Measurements from ENCODE around the gene DES. TPM values are rescaled to one million over a fixed set of nuclear protein-coding genes. Genes with fewer than 3 reads are reported as not detected.

The DES gene
- total RNA-seq, 2 experiments from 2014 or later, result not detected

- DNase-seq (no peak), ATAC-seq (ENCODE audit: low read depth) (no peak)
- peaks cover 2% of the 10 kb centered on the region for H3K4me1 Mint-ChIP-seq
- H3K36me3 Mint-ChIP-seq, result no peaks in the 10 kb centered on the region
- POLR2A ChIA-PET, result interaction anchor here (0.7 kb wide), 1 partner anchor 53 kb away, joined by 3 read pairs; no protein-coding TSS in a partner anchor
- no peaks in the 10 kb centered on the region for H3K27me3 Mint-ChIP-seq
- no peak overlapping the region for H3K4me3 Mint-ChIP-seq
- H3K27ac Mint-ChIP-seq, result no peak overlapping the region
- no peaks in the 10 kb centered on the region for H3K9me3 Mint-ChIP-seq
These were observed 56.3 kb downstream of the DES start for GRCh38 chr2:219474285-219475060.

- peaks cover 2% of the 10 kb centered on the region for H3K4me1 Mint-ChIP-seq
- no peaks in the 10 kb centered on the region for H3K36me3 Mint-ChIP-seq
- no peak for ATAC-seq (ENCODE audit: low read depth)
- no peaks in the 10 kb centered on the region for H3K9me3 Mint-ChIP-seq
- H3K27me3 Mint-ChIP-seq, result no peaks in the 10 kb centered on the region
- no peak overlapping the region for H3K4me3 Mint-ChIP-seq
- POLR2A ChIA-PET, result interaction anchor here (0.7 kb wide), 1 partner anchor 52 kb away, joined by 3 read pairs; no protein-coding TSS in a partner anchor
- no peak for DNase-seq
- no peak overlapping the region for H3K27ac Mint-ChIP-seq
These were observed 57.1 kb downstream of the DES start for GRCh38 chr2:219475278-219475677.

DNA sequence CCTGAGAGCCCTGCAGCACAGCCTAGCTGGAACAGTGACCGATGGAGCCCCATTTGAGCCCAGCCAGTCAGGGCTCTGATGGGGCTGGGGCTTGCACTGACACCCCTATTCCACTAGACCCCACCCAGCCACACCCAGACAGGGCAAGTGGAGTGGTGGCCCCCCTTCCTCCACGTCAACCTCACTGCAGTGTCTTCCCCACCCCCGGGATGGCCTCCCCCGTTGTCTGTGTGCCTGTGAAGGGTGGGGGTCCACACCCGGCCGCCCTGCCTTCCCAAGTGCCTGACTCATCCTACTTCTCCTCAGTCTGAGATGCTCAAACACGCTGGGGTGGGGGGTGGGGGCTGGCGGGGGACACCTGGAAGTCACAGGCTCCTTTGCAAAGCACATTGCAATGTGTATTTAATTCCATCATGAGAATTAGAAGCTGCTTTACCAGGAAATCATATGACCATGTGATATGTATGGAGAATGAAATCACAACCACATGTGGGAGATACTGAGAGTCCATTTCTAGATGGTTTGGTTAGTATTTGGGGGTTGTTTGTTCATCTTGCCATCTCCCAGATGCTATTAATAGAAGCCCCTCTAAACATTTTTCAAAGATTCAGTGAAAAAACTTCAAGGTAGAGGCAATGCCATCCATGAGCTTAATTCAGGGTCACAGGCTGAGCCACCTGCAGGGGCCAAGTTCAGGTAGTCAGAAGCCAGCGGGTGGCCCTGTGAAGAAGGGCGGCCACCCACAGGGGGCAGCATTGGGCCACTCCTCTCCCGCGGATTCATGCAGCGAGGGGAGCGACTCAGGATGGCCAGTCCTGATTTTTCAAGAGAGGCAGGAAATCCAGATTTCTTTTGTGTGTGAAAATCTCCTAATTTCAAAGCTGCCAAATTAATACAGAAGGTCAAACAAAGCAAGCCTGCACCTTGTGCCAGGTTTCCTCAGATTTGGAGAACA is 57.8 kb downstream of the DES start:
- H3K9me3 Mint-ChIP-seq, result no peaks in the 10 kb centered on the region
- no peaks in the 10 kb centered on the region for H3K36me3 Mint-ChIP-seq
- POLR2A ChIA-PET, result no interaction called here
- no peaks in the 10 kb centered on the region for H3K27me3 Mint-ChIP-seq
- peaks cover 2% of the 10 kb centered on the region for H3K4me1 Mint-ChIP-seq
- ATAC-seq (ENCODE audit: low read depth), result peak; percentile 67
- DNase-seq, result peak; percentile 77
- no peak overlapping the region for H3K4me3 Mint-ChIP-seq
- H3K27ac Mint-ChIP-seq, result no peak overlapping the region

Other genes with a start within 250 kb of the DES start
- 1 to 10 TPM; 4.4 to 4.7 TPM for gene SLC23A3, start 248.3 kb upstream of the DES start, total RNA-seq
- gene CNPPD1, start 241.5 kb upstream of the DES start, total RNA-seq, result 10 to 100 TPM; 77.3 to 77.6 TPM
- gene RETREG2, start 240.1 kb upstream of the DES start, total RNA-seq, result 100 to 1,000 TPM; 129 TPM
- gene ZFAND2B, start 211.6 kb upstream of the DES start, total RNA-seq, result 10 to 100 TPM; 68.1 to 69.8 TPM
- gene ABCB6, start 199.4 kb upstream of the DES start, total RNA-seq, result 10 to 100 TPM; 13.1 to 14.3 TPM
- gene ATG9A, start 188.7 kb upstream of the DES start, total RNA-seq, result 10 to 100 TPM; 56.0 to 62.1 TPM
- gene ANKZF1, start 188.6 kb upstream of the DES start, total RNA-seq, result 100 to 1,000 TPM; 170 to 177 TPM
- 1 to 10 TPM; 3.3 to 4.1 TPM for gene GLB1L, start 172.9 kb upstream of the DES start, total RNA-seq
- 10 to 100 TPM; 34.0 to 36.0 TPM for gene STK16, start 172.9 kb upstream of the DES start, total RNA-seq
- gene TUBA4B, start 165.1 kb upstream of the DES start, total RNA-seq, result not detected
- gene TUBA4A, start 164.5 kb upstream of the DES start, total RNA-seq, result 100 to 1,000 TPM; 237 to 266 TPM
- 10 to 100 TPM; 65.9 to 67.5 TPM for gene DNAJB2, start 139.0 kb upstream of the DES start, total RNA-seq
- not detected for gene PTPRN, start 109.0 kb upstream of the DES start, total RNA-seq
- not detected for gene RESP18, start 85.6 kb upstream of the DES start, total RNA-seq
- gene DNPEP, start 30.5 kb upstream of the DES start, total RNA-seq, result 10 to 100 TPM; 63.2 to 69.0 TPM
- gene SPEG, start 16.5 kb downstream of the DES start, total RNA-seq, result 10 to 100 TPM; 18.1 to 23.6 TPM
- 10 to 100 TPM; 31.3 to 32.6 TPM for gene GMPPA, start 80.5 kb downstream of the DES start, total RNA-seq
- under 1 TPM; 0.08 to 0.09 TPM for gene ASIC4, start 96.1 kb downstream of the DES start, total RNA-seq
- 1 to 10 TPM; 7.7 to 8.1 TPM for gene CHPF, start 125.4 kb downstream of the DES start, total RNA-seq
- gene TMEM198, start 125.7 kb downstream of the DES start, total RNA-seq, result 1 to 10 TPM in 1 of 2 experiments, under 1 TPM in 1; 0.85 to 1.1 TPM
- gene OBSL1, start 153.2 kb downstream of the DES start, total RNA-seq, result not detected
- gene INHA, start 153.9 kb downstream of the DES start, total RNA-seq, result not detected
- 10 to 100 TPM; 36.3 to 37.5 TPM for gene STK11IP, start 179.5 kb downstream of the DES start, total RNA-seq
- not detected for gene SLC4A3, start 209.3 kb downstream of the DES start, total RNA-seq

Measured in activated naive CD8-positive, alpha-beta T cell treated with anti-CD3 and anti-CD28 coated beads, Interleukin-2, amount 10 ng/mL, durations not matched to agents 7 days and 5 days (primary cell).